GM18520 (cell line): Measurements from ENCODE around the gene CNN2.

Source experiments
- ATAC-seq: cut with Tn5 transposase; IDR thresholded peaks from one replicate; pipeline ENCODE4 v1.9.1; 2021; ENCODE audit not compliant: unreplicated experiment

Gene CNN2

GRCh38 chr19:1080360-1081161 is 54.2 kb downstream of the CNN2 start:
- no peak for ATAC-seq

- no peak for ATAC-seq
Measured at GRCh38 chr19:1081301-1082164, 55.1 kb downstream of the CNN2 start.

- no peak for ATAC-seq
Measured at GRCh38 chr19:1082165-1082927, 55.9 kb downstream of the CNN2 start.

- no peak for ATAC-seq
Measured at GRCh38 chr19:1082928-1083816, 56.8 kb downstream of the CNN2 start.

- no peak for ATAC-seq
Measured at GRCh38 chr19:1084024-1084868, 57.8 kb downstream of the CNN2 start.

GRCh38 chr19:1085053-1085658 is 58.7 kb downstream of the CNN2 start:
- no peak for ATAC-seq

- ATAC-seq, result no peak
Measured at GRCh38 chr19:1085676-1086442, 59.5 kb downstream of the CNN2 start.

GRCh38 chr19:1086613-1087012 is 60.2 kb downstream of the CNN2 start:
- ATAC-seq, result no peak

GRCh38 chr19:1087813-1088415 is 61.5 kb downstream of the CNN2 start:
- no peak for ATAC-seq

- no peak for ATAC-seq
Measured at GRCh38 chr19:1088416-1089010, 62.1 kb downstream of the CNN2 start.
